ENCODE data around the gene IGHMBP2. TPM values are rescaled to one million over a fixed set of nuclear protein-coding genes. Genes with fewer than 3 reads are reported as not detected.

The IGHMBP2 gene
- total RNA-seq, 4 donors from 2014 or later: 9.7 to 15.3 (median 12.8) TPM

DNA sequence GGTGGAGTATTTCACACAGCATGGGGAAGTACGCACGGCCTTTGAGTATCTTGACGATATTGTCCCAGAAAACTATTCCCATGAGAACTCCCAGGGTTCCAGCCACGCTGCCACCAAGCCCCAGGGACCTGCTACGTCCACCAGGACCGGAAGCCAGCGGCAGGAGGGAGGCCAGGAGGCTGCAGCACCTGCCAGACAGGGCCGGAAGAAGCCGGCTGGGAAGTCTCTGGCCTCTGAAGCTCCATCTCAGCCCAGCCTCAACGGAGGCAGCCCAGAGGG lies 32.6 kb downstream of the IGHMBP2 start:
- no peak for DNase-seq
- H3K9me3 ChIP-seq: no peaks in the 10 kb centered on the region
- TF ChIP-seq POLR2A (IDR thresholded peaks at IDR 0.05): no peak
- no peak for TF ChIP-seq CTCF (IDR thresholded peaks at IDR 0.05)
- H3K36me3 ChIP-seq: peaks cover 30 to 97% (median 41%) of the 10 kb centered on the region in 3 donors
- no peak overlapping the region for H3K4me3 ChIP-seq
- no peak overlapping the region for H3K27ac ChIP-seq
- H3K4me1 ChIP-seq: no peaks in the 10 kb centered on the region
- intact Hi-C loops (cut with DNase I): no loop called here
- no peaks in the 10 kb centered on the region for H3K27me3 ChIP-seq
- WGBS, 2 donors: 93 to 100% methylated on average over 3 to 10 of the region's 10 CpGs

- H3K36me3 ChIP-seq: peaks cover 30 to 90% (median 39%) of the 10 kb centered on the region in 3 donors
- H3K4me3 ChIP-seq: no peak overlapping the region
- intact Hi-C loops (cut with DNase I): no loop called here
- no peaks in the 10 kb centered on the region for H3K27me3 ChIP-seq
- no peaks in the 10 kb centered on the region for H3K4me1 ChIP-seq
- WGBS, 2 donors: 84 to 89% methylated on average over 7 to 9 of the region's 29 CpGs
- no peak overlapping the region for H3K27ac ChIP-seq
- DNase-seq: no peak
- no peaks in the 10 kb centered on the region for H3K9me3 ChIP-seq
- TF ChIP-seq CTCF (IDR thresholded peaks at IDR 0.05) (no peak), POLR2A (IDR thresholded peaks at IDR 0.05) (no peak)
Measured at GRCh38 chr11:68936676-68937620, 33.3 kb downstream of the IGHMBP2 start.

- DNase-seq: no peak
- Histone ChIP-seq H3K9me3 (no peaks in the 10 kb centered on the region), H3K27me3 (no peaks in the 10 kb centered on the region), H3K36me3 (peaks cover 30 to 79% (median 39%) of the 10 kb centered on the region in 3 donors), H3K27ac (no peak overlapping the region), H3K4me1 (no peaks in the 10 kb centered on the region), H3K4me3 (no peak overlapping the region)
- 95 to 97% methylated on average over 6 to 8 of the region's 18 CpGs for WGBS, 2 donors
- TF ChIP-seq CTCF (IDR thresholded peaks at IDR 0.05) (no peak), POLR2A (IDR thresholded peaks at IDR 0.05) (no peak)
- intact Hi-C loops (cut with DNase I): no loop called here
Measured at GRCh38 chr11:68938088-68938487, 34.4 kb downstream of the IGHMBP2 start.

DNA sequence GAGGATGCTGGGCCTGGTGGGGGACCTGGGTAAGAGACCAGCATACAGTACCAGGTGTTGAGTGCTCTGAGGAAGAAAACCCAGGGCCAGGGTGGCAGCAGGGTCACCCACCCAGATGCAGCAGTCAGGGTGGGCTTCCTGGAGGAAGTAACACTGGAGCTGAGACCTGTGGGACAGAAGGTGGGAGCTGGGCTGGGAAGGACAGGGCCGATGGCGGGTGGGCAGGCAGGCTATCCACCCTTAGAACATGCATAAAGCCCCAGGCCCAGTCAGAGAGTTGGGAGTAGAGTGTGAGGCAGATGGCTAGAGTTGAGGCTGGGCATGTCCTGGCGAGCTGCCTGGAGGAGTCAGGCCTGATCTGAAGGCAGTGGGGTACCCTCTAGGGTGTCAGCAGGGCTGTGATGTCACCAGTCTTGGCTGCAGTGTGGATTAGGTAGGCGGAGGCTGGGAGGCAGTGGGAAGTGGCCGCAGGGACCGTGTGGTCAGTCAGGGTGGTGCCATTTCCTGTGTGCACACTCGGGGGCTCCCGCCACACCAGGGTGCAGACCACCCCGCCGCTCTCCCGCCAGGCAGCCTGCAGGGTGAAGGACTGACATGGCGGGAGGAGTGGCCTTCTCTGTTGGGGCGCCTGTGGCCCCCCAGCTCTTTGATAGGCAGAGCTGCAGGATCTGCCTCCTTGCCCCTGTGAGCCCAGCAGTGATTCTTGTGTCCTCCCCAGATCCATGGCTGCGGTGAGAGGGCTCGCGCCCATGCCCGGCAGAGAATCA lies 35.3 kb downstream of the IGHMBP2 start:
- Histone ChIP-seq H3K36me3 (peaks cover 30 to 70% (median 32%) of the 10 kb centered on the region in 3 donors), H3K27ac (no peak overlapping the region), H3K9me3 (no peaks in the 10 kb centered on the region), H3K4me3 (no peak overlapping the region), H3K4me1 (no peaks in the 10 kb centered on the region), H3K27me3 (no peaks in the 10 kb centered on the region)
- intact Hi-C loops (cut with DNase I): no loop called here
- DNase-seq: no peak
- 82 to 94% methylated on average over 2 to 5 of the region's 17 CpGs for WGBS, 2 donors
- TF ChIP-seq POLR2A (IDR thresholded peaks at IDR 0.05) (no peak), CTCF (IDR thresholded peaks at IDR 0.05) (no peak)

Data from esophagus squamous epithelium (tissue), 5 donors.